GM20431 (cell line): ENCODE data around the gene ASXL3.

ENCODE experiments used
- in situ Hi-C: fragments of 300-500 bp; cut with MseI, MboI; formaldehyde crosslinking; loops from one replicate; pipeline ENCODE4 v1.15.0; 2020; ENCODE audit warnings: low sequenced_read_pairs; ENCODE audit not compliant: unreplicated experiment

Gene ASXL3

DNA sequence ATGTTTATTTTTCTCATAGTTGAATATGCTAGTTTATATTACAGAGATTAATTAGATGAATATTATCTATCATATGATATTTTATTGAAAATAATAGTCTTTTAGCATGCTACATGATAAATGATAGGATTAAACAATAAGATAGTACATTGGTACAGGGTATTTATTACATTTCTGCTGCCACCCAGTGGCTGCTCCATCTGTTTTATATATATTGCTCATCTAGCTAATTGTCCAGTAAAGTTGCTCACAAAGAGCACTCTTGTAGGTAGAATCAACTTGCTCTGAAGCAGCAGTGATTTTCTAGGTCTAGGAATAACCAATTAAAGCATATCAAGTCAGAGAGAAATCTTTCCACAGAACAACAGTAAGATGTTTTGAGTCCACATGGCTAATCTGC is 183.3 kb downstream of the ASXL3 start:
- in situ Hi-C loops: no loop called here

DNA sequence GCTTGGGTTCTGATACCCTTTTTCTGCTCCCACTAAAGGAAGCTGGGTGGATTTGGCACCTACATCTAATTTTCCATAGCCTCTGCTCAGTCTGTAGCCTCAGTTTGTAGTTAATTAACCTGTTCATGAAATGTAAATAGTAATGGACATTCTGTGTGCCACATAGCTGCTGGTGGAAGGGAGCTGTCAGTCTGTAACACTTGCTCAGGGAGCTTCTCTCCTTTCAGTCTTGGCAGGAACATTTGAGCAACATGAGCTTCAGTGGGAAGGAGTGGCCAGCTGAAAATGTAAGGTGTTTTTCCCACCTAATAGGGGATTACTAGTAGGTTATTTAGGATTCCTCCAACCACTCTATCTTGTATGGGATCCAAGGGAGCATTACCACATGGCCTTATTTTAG is 203.4 kb downstream of the ASXL3 start:
- in situ Hi-C loops: no loop called here
